Vagina (tissue), 2 donors: ENCODE results near the gene PSMC3. TPM values are rescaled to one million over a fixed set of nuclear protein-coding genes. Genes with fewer than 3 reads are reported as not detected.

Experiments used
- DNase-seq, 2 donors: peaks; one replicate each; pipeline ENCODE4 v3.0.0-alpha.2; 2017; ENCODE audit errors: extremely low spot score in 2 of 2
- H3K27ac ChIP-seq: fragments of 200-600 bp; sonication (generic); one replicate; pipeline ENCODE4 v1.5.1; 2019
- H3K27me3 ChIP-seq: fragments of 200-600 bp; sonication (generic); one replicate; pipeline ENCODE4 v1.5.1; 2019
- H3K36me3 ChIP-seq, 2 donors: fragments of 200-600 bp; sonication (generic); one replicate each; pipeline ENCODE4 v1.5.1; 2017 to 2019
- H3K4me1 ChIP-seq: fragments of 200-600 bp; sonication (generic); one replicate; pipeline ENCODE4 v1.5.1; 2019
- H3K4me3 ChIP-seq, 2 donors: fragments of 200-600 bp; sonication (generic); 1 replicate in 1 of 2; 2 replicates in 1 of 2; pipeline ENCODE4 v1.5.1; 2016 to 2019
- H3K9me3 ChIP-seq: fragments of 200-600 bp; sonication (generic); one replicate; pipeline ENCODE4 v1.5.1; 2019
- CTCF ChIP-seq, 3 experiments: fragments of 450-650 bp in 2 of 3; fragments of 200-600 bp in 1 of 3; sonication (generic) in 1 of 3; IDR thresholded peaks; one replicate each; pipeline ENCODE4 v1.5.1; 2017 to 2019; ENCODE audit warnings: antibody characterized with exemption in 3 of 3, mild to moderate bottlenecking in 2 of 3, moderate library complexity in 2 of 3
- POLR2A ChIP-seq, 2 donors: fragments of 450-650 bp; IDR thresholded peaks; one replicate each; pipeline ENCODE4 v1.6.1; 2017; ENCODE audit warnings: antibody characterized with exemption in 2 of 2, mild to moderate bottlenecking in 2 of 2, moderate library complexity in 2 of 2
- POLR2AphosphoS5 ChIP-seq, 2 donors: sonication (generic); formaldehyde crosslinking; IDR thresholded peaks; one replicate each; pipeline ENCODE4 v1.9.0; 2017; ENCODE audit warnings: antibody characterized with exemption in 2 of 2, mild to moderate bottlenecking in 2 of 2, low read depth in 1 of 2; ENCODE audit not compliant: insufficient read depth in 1 of 2
- intact Hi-C: fragments of 100-400 bp; cut with DNase I; formaldehyde crosslinking; loops from one replicate; pipeline ENCODE4 v1.15.1; 2023
- total RNA-seq: library from RNA; depleted of rRNA; stranded (reverse); fragments of >200 nt; gene quantifications from one replicate; pipeline ENCODE4 v1.2.3, GENCODE V29; 2016

The PSMC3 gene
- total RNA-seq, 1 donor from 2014 or later: 89.6 TPM

GRCh38 chr11:47390422-47390760 lies 35.8 kb downstream of the PSMC3 start:
- Histone ChIP-seq H3K4me3 (no peak overlapping the region), H3K27ac (no peak overlapping the region), H3K27me3 (no peaks in the 10 kb centered on the region), H3K36me3 (no peaks in the 10 kb centered on the region), H3K4me1 (peaks cover 20% of the 10 kb centered on the region), H3K9me3 (no peaks in the 10 kb centered on the region)
- TF ChIP-seq CTCF (IDR thresholded peaks at IDR 0.05): no peak
- TF ChIP-seq POLR2AphosphoS5 (IDR thresholded peaks at IDR 0.05; ENCODE audit: insufficient read depth in 1 of 2, low read depth in 1 of 2): no peak
- no peak for TF ChIP-seq POLR2A (IDR thresholded peaks at IDR 0.05)
- intact Hi-C loops: no loop called here
- no peak for DNase-seq

GRCh38 chr11:47389577-47390421 lies 36.4 kb downstream of the PSMC3 start:
- H3K4me3 ChIP-seq: no peak overlapping the region
- H3K36me3 ChIP-seq: no peaks in the 10 kb centered on the region
- H3K27me3 ChIP-seq: no peaks in the 10 kb centered on the region
- TF ChIP-seq POLR2AphosphoS5 (IDR thresholded peaks at IDR 0.05; ENCODE audit: insufficient read depth in 1 of 2, low read depth in 1 of 2) (no peak), POLR2A (IDR thresholded peaks at IDR 0.05) (no peak), CTCF (IDR thresholded peaks at IDR 0.05) (no peak)
- H3K9me3 ChIP-seq: no peaks in the 10 kb centered on the region
- intact Hi-C loops: no loop called here
- H3K27ac ChIP-seq: no peak overlapping the region
- H3K4me1 ChIP-seq: peaks cover 15% of the 10 kb centered on the region
- DNase-seq: no peak

- no peak overlapping the region for H3K27ac ChIP-seq
Measured at GRCh38 chr11:47388697-47389576, 37.3 kb downstream of the PSMC3 start.

GRCh38 chr11:47387944-47388696 lies 38.1 kb downstream of the PSMC3 start:
- intact Hi-C loops: no loop called here

More at GRCh38 chr11:47388697-47389576, 37.3 kb downstream of the PSMC3 start:
- DNase-seq: no peak
- no peak overlapping the region for H3K4me3 ChIP-seq
- H3K36me3 ChIP-seq: no peaks in the 10 kb centered on the region
- intact Hi-C loops: no loop called here
- H3K4me1 ChIP-seq: peaks cover 15% of the 10 kb centered on the region
- H3K9me3 ChIP-seq: no peaks in the 10 kb centered on the region
- H3K27me3 ChIP-seq: no peaks in the 10 kb centered on the region
- no peak for TF ChIP-seq POLR2A (IDR thresholded peaks at IDR 0.05)
- TF ChIP-seq CTCF (IDR thresholded peaks at IDR 0.05): no peak
- TF ChIP-seq POLR2AphosphoS5 (IDR thresholded peaks at IDR 0.05; ENCODE audit: insufficient read depth in 1 of 2, low read depth in 1 of 2): no peak

More at GRCh38 chr11:47387944-47388696, 38.1 kb downstream of the PSMC3 start:
- no peak overlapping the region for H3K4me3 ChIP-seq
- H3K27ac ChIP-seq: no peak overlapping the region
- peaks cover 15% of the 10 kb centered on the region for H3K4me1 ChIP-seq
- TF ChIP-seq POLR2A (IDR thresholded peaks at IDR 0.05): no peak
- TF ChIP-seq CTCF (IDR thresholded peaks at IDR 0.05): no peak
- TF ChIP-seq POLR2AphosphoS5 (IDR thresholded peaks at IDR 0.05; ENCODE audit: insufficient read depth in 1 of 2, low read depth in 1 of 2): no peak
- H3K27me3 ChIP-seq: no peaks in the 10 kb centered on the region
- no peaks in the 10 kb centered on the region for H3K36me3 ChIP-seq
- no peaks in the 10 kb centered on the region for H3K9me3 ChIP-seq
- DNase-seq: no peak
